HG03354 (cell line): ENCODE data around the gene STOX2.

ENCODE experiments used
- ATAC-seq: cut with Tn5 transposase; IDR thresholded peaks from one replicate; pipeline ENCODE4 v1.9.1; 2021; ENCODE audit warnings: mild to moderate bottlenecking; ENCODE audit not compliant: unreplicated experiment, poor library complexity, severe bottlenecking

The STOX2 gene

DNA sequence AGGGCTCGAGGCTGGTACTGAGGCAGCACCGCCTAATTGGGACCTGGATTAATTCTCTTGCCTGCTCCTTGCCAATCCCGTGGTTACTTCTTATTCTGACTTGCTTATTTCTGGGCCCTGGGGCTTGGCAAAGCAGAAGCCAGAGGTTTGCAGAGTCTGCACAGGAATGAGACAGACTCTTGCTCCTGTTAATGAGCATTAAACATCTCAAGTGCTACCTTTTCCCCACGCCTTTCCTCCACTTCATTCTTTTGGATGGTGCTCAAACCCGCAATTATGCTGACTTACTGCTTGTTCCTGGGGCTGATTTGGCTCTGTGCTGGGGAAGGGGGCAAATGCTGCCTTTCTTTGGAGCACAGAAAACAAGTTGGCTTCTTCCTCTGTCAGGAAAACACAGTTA is 16.5 kb upstream of the STOX2 start:
- no peak for ATAC-seq

DNA sequence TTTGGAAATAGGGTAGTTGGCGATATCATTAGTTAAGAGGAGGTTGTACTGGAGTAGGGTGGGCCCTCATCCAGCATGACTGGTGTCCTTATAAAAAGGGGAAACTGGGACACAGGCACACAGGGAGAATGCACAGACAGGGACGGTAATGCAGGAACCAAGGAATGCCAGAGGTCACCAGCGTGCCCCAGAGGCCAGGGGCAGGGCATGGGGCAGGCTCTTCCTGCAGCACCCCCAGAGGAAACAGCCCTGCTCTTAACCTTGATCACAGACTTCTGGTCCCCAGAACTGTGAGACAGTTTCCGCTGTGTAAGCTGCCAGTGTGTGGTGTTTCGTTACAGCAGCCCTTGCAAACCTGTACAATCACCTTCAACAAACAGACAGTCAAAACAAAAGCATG is 15.9 kb upstream of the STOX2 start:
- ATAC-seq = no peak

DNA sequence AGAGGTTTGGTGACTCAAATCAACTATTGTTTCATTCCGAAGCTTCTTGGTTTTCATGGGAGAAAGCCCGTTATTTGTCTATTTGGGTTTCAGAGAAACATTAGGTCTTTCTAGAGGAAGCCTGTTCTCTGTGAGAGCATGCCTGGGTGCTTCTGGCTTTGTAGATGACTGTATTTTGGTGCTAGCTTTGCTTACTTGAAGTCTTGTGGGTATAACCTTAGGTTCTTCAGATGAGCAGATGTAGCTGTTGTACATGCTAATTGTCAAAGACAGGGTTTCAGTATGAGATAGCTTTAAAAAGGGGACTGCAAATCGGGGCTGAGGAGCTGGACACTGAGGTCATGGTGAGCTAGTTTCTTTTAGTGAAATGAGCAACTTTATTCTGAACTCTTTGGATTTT is 7.9 kb upstream of the STOX2 start:
- ATAC-seq = no peak

DNA sequence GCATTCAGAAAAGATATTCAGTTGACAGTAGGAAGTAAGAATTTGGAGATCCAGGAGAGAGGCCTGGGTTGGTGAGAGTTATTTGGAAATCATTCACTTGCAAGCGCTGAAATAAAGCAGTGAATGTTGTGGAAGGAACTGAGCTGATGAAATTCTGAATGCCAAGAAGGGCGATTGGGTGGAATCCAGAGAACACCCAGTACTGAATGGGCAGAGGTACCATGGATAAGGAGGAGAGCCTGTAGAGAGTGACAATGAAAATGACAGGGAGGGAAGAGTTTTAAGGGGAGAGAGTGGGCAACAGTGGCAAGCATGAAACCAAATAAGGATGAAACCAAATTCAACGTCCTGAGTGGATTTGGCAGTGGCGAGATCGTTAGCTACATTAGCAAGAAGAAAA is 6.7 kb upstream of the STOX2 start:
- ATAC-seq = no peak

DNA sequence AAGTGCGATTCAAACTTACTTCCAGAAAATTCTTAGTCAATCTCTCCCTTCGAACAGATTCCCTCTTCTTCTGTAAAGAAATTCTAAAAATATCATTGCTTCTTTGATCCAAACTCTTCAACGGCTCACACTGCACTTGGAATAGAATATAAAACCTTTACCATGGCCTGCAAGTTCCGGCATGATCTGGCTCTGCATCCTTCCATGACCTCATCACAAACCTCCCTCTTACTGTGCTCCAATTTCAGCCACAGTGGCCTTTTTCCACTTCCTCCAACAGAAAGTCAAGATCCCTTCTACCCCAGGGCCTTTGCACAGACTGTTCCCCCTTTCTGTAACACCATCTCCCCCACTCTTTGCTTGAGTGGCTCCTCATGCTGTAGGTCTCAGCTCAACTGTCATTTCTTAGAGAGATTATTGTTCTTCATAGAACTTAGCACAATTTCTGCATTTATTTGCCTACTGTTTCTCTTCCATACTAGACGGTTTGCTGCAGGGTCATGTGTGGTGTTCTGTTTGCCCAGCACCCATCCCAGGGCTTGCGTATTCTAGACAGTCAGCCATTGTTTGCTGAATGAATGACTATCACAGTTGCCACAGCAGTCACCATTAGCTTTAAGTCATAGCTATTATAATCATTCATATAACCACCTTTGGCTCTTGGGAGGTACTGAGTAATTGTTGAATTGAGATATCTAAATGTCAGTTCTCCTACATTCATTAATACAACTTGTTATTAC is 1.9 kb upstream of the STOX2 start:
- no peak for ATAC-seq

DNA sequence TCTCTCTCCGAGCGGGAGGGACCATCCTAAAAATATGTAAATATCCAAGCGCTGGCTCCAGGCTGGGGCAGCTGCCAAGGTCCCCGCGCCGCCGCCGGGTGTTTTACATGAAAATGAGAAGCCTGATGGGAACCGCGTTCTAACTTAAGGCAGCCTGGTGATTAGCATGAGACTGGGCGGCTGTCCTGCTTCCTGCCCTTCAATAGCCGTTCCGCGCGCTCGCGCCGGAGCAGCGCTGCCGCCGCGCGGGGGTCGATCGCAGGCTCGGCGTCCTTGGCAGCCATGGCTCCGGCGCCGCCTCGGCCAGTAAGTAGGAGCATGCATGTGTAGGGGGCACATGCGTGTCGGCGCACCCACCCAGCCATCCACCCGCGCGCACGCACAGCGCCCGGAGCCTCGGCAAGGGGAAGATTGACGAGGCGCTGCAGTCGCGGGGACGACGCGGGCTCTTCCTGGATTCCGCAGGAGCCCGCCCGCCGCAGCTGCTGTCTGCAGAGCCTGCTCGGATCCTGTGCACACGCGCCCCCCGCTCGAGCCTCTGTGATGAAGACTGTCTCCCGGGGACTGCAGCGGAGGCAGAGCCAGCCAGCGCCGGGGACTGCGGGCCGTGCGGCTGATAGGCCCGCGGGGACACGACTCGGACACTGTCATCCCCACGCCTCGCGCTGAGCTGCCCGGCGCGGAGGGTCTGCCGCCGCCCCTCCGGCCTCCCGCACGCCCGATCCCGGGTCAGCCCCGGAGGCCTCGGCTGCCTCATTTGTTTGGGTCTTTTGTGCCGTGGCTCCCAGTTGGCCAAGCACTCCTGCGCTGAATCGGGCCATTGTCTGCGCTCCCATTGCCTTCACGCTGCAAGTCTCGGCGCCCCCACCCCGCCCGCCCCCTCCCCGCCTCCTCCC is 734 bp downstream of the STOX2 start:
- no peak for ATAC-seq

DNA sequence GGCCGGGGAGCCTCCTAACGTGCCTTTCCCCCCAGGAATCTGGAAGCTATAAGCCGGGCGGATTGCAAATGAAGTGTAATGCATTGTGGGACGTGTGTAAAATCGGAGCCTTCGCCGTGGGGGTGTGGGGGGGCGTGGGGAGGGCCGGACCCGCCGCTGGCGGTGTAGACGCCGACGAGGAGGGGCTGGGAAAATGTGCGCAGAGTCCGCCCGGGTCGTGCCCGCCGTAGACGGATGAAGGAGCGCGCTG is 1.3 kb downstream of the STOX2 start:
- no peak for ATAC-seq

DNA sequence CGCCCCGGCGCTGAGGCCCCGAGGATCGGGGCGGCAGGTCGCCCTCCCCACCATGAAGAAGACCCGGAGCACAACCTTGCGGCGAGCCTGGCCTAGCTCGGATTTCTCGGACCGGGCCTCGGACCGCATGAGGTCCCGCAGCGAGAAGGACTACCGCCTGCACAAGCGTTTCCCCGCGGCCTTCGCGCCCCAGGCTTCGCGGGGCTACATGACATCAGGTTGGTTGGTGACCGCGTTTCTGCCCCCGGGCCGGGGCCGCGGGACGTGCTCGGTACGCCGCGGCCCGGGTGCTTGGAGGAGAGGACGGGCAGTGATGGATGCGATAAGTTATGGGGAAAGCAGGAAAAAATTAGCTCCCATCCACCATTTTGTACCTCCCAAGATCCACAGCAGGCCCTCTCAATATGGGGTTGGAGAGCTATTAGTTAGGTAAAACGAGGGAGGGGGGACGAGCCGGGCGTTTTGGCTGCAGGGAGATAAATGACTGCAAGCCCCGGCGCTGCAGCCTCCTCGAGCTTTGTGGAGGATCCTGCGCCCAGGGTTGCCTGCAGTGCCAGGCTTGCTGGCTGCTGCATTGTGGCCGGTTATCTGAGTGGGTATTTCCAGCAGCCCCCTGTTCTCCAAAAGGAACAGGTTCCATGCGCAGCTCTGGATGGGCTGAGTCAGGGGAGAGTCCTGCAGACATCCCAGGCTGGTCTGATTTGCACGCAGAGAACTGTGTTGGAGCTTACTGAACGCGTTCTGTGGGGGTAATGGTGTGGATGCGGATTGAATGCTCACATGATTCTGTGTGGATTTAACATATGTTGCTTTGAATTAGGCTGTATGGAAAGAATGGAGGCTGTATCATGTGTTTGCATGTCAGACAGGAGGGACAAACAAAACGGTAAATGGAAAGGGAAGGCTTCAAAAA is 1.9 kb downstream of the STOX2 start:
- no peak for ATAC-seq

DNA sequence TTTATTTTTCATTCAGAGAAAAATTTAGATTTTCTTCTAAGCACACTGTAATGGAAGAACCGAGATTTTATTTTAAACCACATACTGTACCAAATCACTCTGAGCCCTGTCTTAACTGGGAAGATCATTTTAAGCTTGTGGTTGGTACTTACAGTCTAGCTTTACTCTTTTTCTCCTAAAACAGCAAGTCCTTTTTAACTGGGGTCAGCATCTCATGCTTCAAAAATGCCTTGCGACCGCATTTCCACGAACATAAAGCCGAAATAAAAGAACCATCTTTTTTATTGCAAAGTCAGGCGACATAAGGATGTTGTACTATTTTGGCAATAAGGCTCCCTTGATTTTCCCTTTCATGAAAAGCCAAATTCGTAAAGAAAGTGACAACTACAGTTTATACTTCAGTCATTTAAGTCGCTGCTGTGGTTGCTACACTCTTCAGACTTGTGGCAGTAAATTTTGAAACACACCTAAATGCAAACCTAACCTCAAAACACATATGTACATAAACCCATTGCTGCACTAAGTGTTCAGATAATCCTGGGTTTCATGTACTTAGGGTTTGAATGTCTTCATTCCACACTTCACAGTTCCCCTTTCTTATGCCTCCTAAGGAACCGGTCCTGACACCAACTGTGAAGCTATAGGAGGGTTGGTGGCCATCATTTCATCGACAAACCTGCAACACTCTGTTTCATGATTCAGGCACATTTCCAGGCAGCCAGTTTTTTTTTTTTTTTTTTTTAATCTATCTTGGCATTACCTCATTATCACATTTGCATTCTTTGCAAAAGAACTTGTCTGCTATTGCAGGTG is 3.0 kb downstream of the STOX2 start:
- no peak for ATAC-seq

DNA sequence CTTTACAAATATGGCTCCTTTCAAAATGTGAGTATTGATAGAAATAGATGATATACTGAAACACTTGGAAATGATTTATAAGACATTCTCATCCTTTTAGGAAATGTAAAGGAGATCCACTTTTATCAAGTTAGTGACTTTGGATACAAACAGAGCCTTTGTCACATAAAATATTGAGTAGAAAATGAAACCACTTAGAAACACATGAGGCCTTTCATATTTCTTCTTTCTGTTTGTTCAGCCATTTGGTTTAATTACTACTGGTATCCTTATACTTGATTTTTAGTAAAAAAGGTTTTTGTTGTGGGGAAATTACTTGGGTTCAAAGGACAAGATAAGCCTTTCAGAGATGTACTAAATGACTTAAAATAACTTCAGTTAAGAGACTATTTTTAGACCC is 4.1 kb downstream of the STOX2 start:
- no peak for ATAC-seq

DNA sequence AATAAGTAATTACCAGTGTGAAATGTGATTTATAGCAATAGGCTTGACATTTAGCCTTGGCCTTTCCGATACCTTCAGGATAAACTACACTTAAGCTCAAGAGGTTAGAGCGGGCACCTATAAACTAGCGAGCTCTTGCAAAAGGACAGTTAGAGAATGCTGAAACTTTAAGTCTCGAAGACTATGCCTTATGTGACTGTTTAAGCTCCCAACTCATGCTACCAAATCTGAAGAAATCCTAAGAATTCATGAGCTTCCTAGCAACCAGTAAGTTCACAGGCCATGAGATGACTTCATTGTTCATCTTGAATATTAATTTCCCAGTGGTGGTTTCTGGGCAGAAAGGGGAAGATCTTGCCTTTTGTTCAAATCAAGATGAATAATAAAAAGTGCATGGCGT is 4.7 kb downstream of the STOX2 start:
- no peak for ATAC-seq

DNA sequence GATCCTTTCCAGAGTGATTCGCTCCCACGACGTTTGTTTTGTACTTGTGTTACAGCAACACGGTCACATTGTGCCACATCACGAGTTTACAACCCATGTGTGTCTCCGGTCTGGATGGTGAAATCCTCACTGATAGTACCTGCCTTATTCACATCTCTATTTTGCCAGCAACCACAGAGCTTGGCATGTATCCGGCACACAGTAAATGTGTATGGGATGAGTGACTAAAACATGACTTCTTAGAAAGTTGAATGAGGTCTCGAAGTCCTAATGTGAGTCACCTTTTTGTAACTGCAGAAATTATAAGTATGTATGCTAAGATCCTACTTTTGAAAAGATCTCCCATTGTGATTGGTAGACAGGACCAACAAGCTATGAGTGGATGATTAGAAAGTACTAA is 7.5 kb downstream of the STOX2 start:
- ATAC-seq = no peak

DNA sequence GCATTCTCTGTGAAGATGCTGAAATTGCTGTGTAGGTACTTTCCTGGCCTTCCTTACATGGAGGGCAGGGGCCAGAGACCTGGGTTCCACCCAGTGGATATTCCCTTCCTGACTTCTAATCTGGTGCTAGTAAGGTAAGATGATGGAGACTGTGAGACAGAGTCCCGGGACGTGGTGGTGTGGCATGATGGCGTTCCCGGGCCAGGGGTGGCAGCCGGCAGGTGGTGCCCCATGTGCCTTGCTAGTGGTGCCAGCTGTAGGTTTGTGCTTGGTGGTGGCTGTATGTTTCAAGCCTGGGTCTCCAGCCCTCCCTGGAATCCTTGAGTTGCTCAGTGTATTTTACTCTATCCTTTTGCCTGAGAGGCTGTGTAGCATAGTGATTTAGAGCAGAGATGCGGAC is 10.9 kb downstream of the STOX2 start:
- no peak for ATAC-seq

DNA sequence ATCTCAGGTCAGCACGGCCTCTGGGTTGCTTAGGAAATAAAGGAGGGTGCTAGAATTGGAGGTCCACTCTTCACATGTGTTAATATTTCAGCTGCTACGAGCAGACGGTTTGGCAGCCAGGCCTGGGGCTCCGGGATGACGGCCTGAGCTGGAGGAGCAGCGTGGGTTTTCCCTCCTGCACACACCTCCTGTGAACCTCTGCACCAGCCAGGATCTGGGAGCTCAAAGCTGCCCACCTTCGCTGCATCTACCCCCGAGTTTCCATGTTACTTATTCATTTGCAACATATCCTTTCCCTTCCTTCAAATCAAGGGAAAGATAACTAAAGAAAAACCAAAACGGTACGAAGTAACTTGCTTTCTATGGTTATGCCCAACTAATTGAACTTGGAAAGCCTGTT is 13.6 kb downstream of the STOX2 start:
- no peak for ATAC-seq

DNA sequence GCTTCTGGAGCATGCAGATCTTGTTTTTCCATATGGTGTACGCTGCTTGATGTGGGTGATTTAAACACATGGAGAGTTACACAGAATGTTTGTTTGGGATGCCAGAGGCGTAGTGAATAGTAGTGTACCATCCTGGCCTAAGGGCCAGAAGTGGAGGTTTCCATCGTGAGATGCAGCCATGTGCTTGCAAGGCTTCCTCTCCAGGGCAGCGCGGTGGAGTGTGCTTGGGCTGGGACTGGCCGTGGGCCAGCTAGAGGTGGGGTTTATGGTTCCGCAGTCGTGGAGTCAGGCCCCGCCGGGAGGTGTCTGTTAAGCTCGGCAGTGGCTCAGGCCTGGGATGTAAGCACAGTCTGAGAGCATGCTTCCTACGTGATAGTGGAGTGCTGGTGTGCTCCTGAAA is 14.0 kb downstream of the STOX2 start:
- no peak for ATAC-seq

DNA sequence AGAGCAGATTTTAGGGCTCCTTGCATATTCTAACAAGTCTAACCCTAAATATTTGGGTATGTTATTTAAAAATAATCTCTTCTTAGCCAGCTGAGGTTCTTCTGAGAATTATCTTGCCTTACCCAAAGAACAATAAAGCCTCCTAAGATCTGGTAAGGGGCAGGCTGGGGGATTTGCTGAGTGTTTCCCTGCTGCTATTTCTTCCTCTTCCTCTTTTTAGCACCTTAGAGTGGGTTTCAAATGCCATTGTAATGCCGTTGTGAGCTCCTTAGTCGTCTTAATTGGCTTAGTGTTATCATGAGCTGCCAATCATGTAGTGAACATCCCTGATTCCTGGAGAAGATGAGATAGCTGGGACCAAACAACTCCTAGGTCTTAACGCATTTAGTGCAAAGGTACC is 15.4 kb downstream of the STOX2 start:
- no peak for ATAC-seq

DNA sequence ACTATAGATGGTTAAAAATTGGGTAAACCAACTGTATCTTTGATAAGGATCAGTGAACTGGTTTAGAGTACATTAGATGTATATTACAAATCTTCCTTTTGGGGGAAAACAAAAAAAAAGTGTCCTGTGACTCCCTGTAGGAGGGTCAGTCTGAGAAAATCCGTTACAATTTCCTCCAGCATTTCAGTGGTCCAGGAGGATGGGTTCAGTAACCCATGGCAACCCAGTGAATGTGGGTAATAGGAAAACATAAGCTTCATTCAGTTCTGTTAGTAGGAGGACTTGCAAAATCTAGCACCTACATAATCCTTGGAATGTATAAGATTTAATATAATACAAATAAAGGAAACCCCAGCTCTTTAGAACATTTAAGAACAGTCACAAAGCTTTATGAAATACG is 16.2 kb downstream of the STOX2 start:
- ATAC-seq = no peak

DNA sequence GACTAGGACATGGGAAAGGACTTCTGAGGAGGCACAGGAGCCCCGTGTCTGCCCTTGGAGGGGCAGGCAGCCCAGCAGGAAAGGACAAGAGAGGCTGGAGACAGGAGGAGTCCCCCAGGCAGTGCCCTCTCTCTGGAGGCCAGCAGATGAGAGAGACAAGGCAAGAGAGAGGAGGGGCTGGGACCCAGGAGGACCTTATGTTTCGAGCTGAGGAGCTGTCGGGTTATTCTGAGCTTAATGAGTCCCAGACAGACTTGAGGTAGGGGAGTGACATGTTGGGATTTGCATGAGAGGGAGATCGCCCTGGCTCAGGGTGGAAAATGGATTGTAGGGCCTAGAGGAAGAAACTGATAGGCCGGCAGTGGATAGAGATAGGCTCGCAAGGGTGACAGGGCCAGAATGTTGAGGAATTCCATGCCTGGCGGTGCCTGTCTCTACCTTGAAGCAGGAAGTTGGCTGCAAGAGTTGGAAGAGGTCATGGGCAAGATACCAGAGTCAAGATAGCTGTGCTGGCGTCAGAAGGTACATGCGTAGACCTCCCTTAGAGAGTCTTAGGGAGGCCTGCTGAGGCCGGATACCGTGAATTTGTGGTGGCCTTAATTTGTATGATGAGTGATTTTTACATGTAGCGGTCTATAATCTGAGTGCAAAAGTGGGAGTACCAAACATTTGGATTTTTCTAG is 19.4 kb downstream of the STOX2 start:
- no peak for ATAC-seq

DNA sequence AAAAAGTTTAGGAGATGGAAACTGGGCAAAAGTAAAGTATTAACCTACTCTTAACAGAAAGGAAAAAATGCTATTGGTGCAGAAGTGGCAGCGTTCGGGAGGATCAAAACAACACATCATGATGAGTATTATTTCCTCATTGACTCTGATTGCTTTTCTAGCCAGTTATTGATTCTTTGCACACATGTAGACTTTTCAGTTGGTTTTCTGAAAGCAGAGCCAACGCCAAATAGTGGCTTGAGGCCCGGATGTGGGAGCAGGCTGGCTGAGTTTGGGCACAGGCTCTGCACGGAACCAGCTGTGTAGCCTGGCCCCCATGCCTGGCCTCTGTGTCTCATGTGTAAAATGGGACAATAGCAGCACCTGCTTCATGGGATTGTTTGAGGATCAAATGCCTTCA is 21.8 kb downstream of the STOX2 start:
- ATAC-seq = no peak
